ENCODE measurements around the gene NOP14. TPM values are rescaled to one million over a fixed set of nuclear protein-coding genes. Genes with fewer than 3 reads are reported as not detected.

The NOP14 gene
- total and polyA plus RNA-seq, 2 experiments from 2014 or later: 29.9 to 38.7 TPM

DNA sequence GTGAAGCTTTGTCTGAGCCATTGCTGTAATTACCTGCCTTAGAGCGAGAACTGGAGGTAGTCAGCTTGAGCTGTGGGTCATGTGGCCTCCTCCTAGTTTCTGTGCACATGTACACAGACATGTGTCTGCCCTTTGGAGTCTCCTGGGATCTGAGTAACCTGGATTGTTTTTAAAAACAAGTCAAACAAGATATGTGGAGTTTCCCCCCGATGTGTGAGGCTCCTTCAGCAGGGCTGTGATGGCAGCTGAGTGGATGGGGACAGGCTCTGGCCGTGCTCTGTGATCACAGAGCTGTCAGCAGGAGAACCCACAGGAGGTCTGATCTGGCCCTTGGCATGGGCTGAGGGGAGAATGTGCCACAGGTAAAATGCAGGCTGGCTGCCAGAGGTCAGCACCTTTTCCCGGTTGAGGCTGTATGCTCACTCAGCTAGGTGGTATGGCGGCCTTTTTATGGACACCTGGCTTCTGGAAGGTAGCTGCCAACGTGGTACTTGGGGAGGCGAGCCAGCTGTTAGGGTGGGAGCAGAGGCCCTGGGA lies 38.4 kb downstream of the NOP14 start (continued):
- TF ChIP-seq, protein P1, sequence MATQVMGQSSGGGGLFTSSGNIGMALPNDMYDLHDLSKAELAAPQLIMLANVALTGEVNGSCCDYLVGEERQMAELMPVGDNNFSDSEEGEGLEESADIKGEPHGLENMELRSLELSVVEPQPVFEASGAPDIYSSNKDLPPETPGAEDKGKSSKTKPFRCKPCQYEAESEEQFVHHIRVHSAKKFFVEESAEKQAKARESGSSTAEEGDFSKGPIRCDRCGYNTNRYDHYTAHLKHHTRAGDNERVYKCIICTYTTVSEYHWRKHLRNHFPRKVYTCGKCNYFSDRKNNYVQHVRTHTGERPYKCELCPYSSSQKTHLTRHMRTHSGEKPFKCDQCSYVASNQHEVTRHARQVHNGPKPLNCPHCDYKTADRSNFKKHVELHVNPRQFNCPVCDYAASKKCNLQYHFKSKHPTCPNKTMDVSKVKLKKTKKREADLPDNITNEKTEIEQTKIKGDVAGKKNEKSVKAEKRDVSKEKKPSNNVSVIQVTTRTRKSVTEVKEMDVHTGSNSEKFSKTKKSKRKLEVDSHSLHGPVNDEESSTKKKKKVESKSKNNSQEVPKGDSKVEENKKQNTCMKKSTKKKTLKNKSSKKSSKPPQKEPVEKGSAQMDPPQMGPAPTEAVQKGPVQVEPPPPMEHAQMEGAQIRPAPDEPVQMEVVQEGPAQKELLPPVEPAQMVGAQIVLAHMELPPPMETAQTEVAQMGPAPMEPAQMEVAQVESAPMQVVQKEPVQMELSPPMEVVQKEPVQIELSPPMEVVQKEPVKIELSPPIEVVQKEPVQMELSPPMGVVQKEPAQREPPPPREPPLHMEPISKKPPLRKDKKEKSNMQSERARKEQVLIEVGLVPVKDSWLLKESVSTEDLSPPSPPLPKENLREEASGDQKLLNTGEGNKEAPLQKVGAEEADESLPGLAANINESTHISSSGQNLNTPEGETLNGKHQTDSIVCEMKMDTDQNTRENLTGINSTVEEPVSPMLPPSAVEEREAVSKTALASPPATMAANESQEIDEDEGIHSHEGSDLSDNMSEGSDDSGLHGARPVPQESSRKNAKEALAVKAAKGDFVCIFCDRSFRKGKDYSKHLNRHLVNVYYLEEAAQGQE (IDR thresholded peaks at IDR 0.05; ENCODE audit: unreplicated experiment): no peak
- TF ChIP-seq EZH2phosphoT487 (IDR thresholded peaks at IDR 0.05; ENCODE audit: unreplicated experiment): no peak
- TF ChIP-seq, protein P2, sequence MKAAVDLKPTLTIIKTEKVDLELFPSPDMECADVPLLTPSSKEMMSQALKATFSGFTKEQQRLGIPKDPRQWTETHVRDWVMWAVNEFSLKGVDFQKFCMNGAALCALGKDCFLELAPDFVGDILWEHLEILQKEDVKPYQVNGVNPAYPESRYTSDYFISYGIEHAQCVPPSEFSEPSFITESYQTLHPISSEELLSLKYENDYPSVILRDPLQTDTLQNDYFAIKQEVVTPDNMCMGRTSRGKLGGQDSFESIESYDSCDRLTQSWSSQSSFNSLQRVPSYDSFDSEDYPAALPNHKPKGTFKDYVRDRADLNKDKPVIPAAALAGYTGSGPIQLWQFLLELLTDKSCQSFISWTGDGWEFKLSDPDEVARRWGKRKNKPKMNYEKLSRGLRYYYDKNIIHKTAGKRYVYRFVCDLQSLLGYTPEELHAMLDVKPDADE (IDR thresholded peaks at IDR 0.05): no peak

DNA sequence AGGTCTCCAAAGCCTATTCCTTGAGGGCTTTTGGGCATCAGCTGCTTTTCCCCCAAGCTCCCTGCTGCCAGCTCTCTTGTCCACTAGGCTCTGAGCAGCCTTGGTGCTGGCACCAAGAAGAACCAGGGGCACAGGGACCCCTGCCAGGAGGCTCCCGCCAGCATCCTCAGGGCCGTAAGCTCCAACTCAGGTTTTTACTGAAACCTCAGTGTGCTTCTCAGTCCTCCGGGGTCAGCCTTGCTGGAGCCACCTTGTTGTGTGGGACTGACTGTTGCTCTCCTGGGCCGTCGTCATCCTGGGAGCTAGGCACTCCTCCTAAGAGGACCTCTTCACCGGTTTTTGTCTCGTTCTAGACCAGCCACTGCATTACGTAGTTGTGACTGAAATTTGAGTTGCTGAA lies 38.9 kb downstream of the NOP14 start:
- no peaks in the 10 kb centered on the region; the same call in 1 of the 2 replicates for H3K36me3 ChIP-seq (ENCODE audit: insufficient read depth)
- no peak for TF ChIP-seq EZH2 (IDR thresholded peaks at IDR 0.05; ENCODE audit: low read depth, unreplicated experiment)
- no peak for TF ChIP-seq EZH2phosphoT487 (IDR thresholded peaks at IDR 0.05; ENCODE audit: unreplicated experiment)
- TF ChIP-seq CREB1 (CRISPR knock-in tag; IDR thresholded peaks at IDR 0.05; ENCODE audit: low read depth): no peak
- TF ChIP-seq POLR2AphosphoS5 (IDR thresholded peaks at IDR 0.05; ENCODE audit: low read depth): no peak
- TF ChIP-seq ZNF114 (CRISPR knock-in tag; IDR thresholded peaks at IDR 0.05): no peak
- TF ChIP-seq, protein P2 (IDR thresholded peaks at IDR 0.05): no peak
- TF ChIP-seq JUNB (IDR thresholded peaks at IDR 0.05; ENCODE audit: unreplicated experiment): no peak
- TF ChIP-seq STAT1 (IDR thresholded peaks at IDR 0.05; ENCODE audit: unreplicated experiment): no peak
- TF ChIP-seq, protein P1 (IDR thresholded peaks at IDR 0.05; ENCODE audit: unreplicated experiment): no peak
- TF ChIP-seq, protein P3, sequence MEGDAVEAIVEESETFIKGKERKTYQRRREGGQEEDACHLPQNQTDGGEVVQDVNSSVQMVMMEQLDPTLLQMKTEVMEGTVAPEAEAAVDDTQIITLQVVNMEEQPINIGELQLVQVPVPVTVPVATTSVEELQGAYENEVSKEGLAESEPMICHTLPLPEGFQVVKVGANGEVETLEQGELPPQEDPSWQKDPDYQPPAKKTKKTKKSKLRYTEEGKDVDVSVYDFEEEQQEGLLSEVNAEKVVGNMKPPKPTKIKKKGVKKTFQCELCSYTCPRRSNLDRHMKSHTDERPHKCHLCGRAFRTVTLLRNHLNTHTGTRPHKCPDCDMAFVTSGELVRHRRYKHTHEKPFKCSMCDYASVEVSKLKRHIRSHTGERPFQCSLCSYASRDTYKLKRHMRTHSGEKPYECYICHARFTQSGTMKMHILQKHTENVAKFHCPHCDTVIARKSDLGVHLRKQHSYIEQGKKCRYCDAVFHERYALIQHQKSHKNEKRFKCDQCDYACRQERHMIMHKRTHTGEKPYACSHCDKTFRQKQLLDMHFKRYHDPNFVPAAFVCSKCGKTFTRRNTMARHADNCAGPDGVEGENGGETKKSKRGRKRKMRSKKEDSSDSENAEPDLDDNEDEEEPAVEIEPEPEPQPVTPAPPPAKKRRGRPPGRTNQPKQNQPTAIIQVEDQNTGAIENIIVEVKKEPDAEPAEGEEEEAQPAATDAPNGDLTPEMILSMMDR (conservative IDR thresholded peaks at IDR 0.05; ENCODE audit: low read depth in 2 of 2): no peak
- H3K79me2 ChIP-seq (replicated peaks; ENCODE audit: insufficient read depth): peaks cover 24% of the 10 kb centered on the region
- no peak overlapping the region for H3K4me3 ChIP-seq
- peaks cover 42% of the 10 kb centered on the region for H3K9me3 Mint-ChIP-seq
- no peaks in the 10 kb centered on the region for H3K9me2 ChIP-seq (ENCODE audit: insufficient read depth)
- no peaks in the 10 kb centered on the region for H3K27me3 ChIP-seq (ENCODE audit: insufficient read depth)
- H3K4me3 Mint-ChIP-seq: no peak overlapping the region
- H3K36me3 Mint-ChIP-seq (ENCODE audit: low read depth): peaks cover 90% of the 10 kb centered on the region
- H3K27me3 Mint-ChIP-seq (ENCODE audit: insufficient read depth, low read depth, poor library complexity): peaks cover 13% of the 10 kb centered on the region
- ATAC-seq (no peak), DNase-seq (ENCODE audit: low spot score) (no peak)
- H3K4me1 ChIP-seq (ENCODE audit: insufficient read depth): peaks cover 23% of the 10 kb centered on the region
- H3F3A ChIP-seq (replicated peaks; ENCODE audit: low read depth): 0 out of 2 replicates have a peak, but pooled peaks cover 3% of the 10 kb centered on the region
- H3K27ac Mint-ChIP-seq: no peak overlapping the region
- H3K27ac ChIP-seq (ENCODE audit: low read depth): peak overlapping the region; percentile 94; the same call in 1 of the 2 replicates
- H4K20me1 ChIP-seq (replicated peaks; ENCODE audit: insufficient read depth): no peaks in the 10 kb centered on the region; the same call in 1 of the 2 replicates
- peak overlapping the region; percentile 55; the same call in 1 of the 2 replicates for H3K4me2 ChIP-seq
- peaks cover 29% of the 10 kb centered on the region for H3K4me1 Mint-ChIP-seq
- H2AFZ ChIP-seq: no peak overlapping the region

All from GM23338 (cell line).